ENCODE data around the gene KIAA1671.

KIAA1671 gene

GRCh38 chr22:24950272-24950902 is 2.1 kb upstream of the KIAA1671 start:
- FAIRE-seq: no peak

GRCh38 chr22:24952837-24953383 is 394 bp downstream of the KIAA1671 start:
- no peak for DNase-seq (ENCODE audit: extremely low spot score, insufficient read length, low read depth)

More at GRCh38 chr22:24950272-24950902, 2.1 kb upstream of the KIAA1671 start:
- DNase-seq (ENCODE audit: extremely low spot score, insufficient read length, low read depth): no peak

GRCh38 chr22:24953384-24954113 is 1.0 kb downstream of the KIAA1671 start:
- FAIRE-seq (no peak), DNase-seq (ENCODE audit: extremely low spot score, insufficient read length, low read depth) (no peak)

More at GRCh38 chr22:24952837-24953383, 394 bp downstream of the KIAA1671 start:
- FAIRE-seq: no peak

DNA sequence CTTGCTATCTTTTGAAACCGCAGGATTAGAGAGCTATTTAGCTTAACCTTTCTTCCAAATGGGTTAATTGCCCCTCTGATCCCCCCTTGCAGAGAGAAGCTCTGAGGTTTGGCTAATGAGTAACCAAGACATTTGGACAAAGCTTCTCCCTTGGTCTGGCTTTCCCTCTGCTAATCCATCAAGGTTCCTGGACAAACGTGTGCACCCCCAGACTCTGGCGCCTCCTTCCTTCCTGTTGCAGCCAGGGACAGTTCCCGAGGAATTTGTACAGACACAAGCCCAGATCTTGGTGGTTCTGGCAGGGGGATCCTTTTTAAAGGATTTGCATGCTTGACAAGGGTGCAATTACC is 1.6 kb downstream of the KIAA1671 start:
- DNase-seq (ENCODE audit: extremely low spot score, insufficient read length, low read depth) (no peak), FAIRE-seq (no peak)

- FAIRE-seq (no peak), DNase-seq (ENCODE audit: extremely low spot score, insufficient read length, low read depth) (no peak)
Measured at GRCh38 chr22:24954856-24955255, 2.3 kb downstream of the KIAA1671 start.

DNA sequence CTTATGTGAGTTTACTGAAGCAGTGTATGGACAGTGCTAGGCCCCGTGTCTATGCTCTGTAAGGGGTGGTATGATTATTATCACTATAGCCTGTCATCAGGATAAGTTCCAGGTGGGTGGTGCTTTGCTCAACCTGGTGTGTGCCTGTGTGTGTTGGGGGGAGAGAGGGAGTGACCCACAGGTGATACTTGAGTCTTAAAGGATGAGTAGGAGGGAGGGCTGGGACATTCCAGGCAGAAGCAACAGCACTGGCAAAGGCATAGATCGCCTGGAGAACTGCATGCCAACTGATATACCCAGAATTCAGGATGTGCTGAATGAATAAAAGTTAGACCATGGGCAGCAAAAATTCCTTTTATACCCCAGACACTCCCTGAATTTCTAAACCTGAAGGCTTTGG is 4.5 kb downstream of the KIAA1671 start:
- FAIRE-seq (no peak), DNase-seq (ENCODE audit: extremely low spot score, insufficient read length, low read depth) (no peak)

DNA sequence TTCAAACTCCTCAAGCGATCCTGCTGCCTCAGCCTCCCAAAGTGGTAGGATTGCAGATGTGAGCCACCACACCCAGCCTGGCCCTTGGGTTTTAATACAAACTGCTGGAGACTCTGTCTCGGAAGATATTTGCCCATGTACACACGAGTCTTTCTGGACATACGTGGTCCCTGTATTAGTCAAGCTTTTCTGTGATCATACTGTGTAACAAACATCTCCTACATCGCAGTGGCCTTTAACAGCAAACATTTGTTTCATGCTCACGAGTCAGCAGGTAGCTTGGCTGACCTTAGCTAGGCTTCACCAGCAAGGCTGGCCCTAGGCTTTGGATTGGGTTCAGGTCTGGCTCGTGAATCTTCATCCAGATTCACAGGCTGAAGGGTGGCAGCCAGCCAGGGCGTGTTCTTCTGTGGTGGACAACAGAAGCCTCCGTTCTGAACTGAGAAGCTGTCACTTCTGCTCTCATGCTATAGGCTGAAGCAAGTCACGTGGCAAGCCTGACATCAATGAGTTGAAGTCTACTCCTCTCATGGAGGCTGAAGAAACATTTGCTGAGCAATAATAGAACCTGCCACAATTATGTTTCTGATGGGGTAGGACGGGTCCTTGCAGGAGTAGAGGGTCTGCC is 8.8 kb downstream of the KIAA1671 start:
- FAIRE-seq (no peak), DNase-seq (ENCODE audit: extremely low spot score, insufficient read length, low read depth) (no peak)

DNA sequence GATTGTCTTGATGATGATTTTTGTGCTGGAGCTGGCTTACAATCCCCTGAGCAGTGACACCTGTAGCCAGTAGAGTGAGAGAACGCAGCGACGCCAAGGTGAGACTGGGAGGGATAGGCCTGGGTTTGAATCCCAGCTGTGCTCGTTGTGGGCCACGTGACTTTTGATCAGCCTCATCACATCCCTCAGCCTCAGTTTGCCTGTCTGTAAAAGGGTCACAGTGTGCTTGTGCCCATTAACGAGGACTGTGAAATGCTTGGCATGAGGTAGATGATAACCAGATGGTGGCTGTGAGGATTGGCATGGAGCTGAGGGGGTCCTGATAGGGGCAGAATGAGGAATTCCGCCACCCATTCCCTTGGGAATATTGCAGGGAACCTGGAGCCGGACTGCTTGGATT is 9.6 kb downstream of the KIAA1671 start:
- no peak for FAIRE-seq

GRCh38 chr22:24962835-24963234 is 10.3 kb downstream of the KIAA1671 start:
- no peak for DNase-seq (ENCODE audit: extremely low spot score, insufficient read length, low read depth)
- FAIRE-seq: no peak

More for the DNA sequence above, 9.6 kb downstream of the KIAA1671 start:
- no peak for DNase-seq (ENCODE audit: extremely low spot score, insufficient read length, low read depth)

DNA sequence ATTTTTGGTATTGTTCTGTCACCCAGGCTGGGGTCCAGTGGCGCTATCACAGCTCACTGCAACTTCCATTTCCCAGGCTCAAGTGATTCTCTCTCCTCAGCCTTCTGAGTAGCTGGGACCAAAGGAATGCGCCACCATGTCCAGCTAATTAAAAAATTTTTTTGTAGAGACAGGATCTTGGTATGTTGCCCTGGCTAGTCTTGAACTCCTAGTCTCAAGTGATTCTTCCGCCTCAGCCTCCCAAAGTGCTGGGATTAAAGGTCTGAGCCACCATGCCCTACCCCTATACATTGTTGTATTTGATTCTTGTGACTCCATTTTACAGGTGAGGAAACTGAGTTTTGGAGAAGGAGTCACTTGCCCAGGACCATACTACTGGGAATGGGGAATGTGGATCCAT is 11.9 kb downstream of the KIAA1671 start:
- no peak for FAIRE-seq
- DNase-seq (ENCODE audit: extremely low spot score, insufficient read length, low read depth): no peak

- no peak for DNase-seq (ENCODE audit: extremely low spot score, insufficient read length, low read depth)
- no peak for FAIRE-seq
Measured at GRCh38 chr22:24965822-24966626, 13.5 kb downstream of the KIAA1671 start.

GRCh38 chr22:24968066-24968561 is 15.6 kb downstream of the KIAA1671 start:
- DNase-seq (ENCODE audit: extremely low spot score, insufficient read length, low read depth) (no peak), FAIRE-seq (no peak)

- DNase-seq (ENCODE audit: extremely low spot score, insufficient read length, low read depth) (no peak), FAIRE-seq (no peak)
Measured at GRCh38 chr22:24969560-24970301, 17.2 kb downstream of the KIAA1671 start.

GRCh38 chr22:24972369-24972768 is 19.9 kb downstream of the KIAA1671 start:
- DNase-seq (ENCODE audit: extremely low spot score, insufficient read length, low read depth) (no peak), FAIRE-seq (no peak)

DNA sequence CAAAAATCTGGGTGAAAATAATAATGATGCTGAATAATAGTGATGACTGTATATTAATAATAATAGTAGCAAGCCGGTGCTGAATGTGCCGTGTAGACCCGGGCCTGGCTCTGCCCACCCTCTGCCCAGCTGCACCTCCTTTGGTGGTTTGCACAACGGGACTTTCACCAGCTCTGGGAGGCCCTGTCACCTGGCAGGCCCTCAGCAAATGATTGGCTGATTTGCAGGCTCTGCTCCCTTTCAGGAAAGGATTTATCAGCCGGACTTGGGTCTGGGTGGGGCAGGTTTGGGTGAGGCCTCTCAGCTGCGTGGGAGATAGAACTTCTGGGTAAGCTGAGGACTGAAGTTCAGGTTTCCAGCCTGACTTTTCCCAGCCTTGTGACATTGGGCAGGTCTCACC is 21.4 kb downstream of the KIAA1671 start:
- DNase-seq (ENCODE audit: extremely low spot score, insufficient read length, low read depth) (no peak), FAIRE-seq (no peak)

GRCh38 chr22:24975125-24975640 is 22.7 kb downstream of the KIAA1671 start:
- FAIRE-seq: no peak
- no peak for DNase-seq (ENCODE audit: extremely low spot score, insufficient read length, low read depth)

DNA sequence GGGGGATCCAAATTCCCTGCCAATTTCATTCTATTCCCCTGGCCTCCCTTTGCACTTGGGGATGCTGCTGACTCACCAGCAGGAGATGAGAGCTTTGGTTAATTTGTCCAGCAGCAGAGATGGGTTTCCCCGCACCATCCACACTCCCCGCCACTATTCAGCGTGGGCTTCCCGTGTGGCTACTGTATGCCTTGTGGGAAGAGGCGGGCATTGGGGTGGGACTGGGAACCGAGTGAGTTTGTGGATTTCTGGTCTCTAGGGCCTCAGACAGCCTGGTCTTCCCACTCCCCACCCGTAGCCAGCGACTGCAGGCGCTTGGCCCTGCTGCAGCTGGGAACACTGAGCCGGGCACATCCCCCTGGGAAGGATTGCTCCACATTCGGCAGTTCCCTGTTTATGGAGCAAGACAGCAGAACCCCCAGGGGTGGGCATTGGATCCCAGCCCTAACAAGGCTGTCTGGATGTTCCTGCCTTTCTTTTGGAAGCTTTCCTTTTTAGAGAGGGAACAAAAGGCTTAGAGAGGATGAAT is 23.4 kb downstream of the KIAA1671 start:
- DNase-seq (ENCODE audit: extremely low spot score, insufficient read length, low read depth) (no peak), FAIRE-seq (no peak)

DNA sequence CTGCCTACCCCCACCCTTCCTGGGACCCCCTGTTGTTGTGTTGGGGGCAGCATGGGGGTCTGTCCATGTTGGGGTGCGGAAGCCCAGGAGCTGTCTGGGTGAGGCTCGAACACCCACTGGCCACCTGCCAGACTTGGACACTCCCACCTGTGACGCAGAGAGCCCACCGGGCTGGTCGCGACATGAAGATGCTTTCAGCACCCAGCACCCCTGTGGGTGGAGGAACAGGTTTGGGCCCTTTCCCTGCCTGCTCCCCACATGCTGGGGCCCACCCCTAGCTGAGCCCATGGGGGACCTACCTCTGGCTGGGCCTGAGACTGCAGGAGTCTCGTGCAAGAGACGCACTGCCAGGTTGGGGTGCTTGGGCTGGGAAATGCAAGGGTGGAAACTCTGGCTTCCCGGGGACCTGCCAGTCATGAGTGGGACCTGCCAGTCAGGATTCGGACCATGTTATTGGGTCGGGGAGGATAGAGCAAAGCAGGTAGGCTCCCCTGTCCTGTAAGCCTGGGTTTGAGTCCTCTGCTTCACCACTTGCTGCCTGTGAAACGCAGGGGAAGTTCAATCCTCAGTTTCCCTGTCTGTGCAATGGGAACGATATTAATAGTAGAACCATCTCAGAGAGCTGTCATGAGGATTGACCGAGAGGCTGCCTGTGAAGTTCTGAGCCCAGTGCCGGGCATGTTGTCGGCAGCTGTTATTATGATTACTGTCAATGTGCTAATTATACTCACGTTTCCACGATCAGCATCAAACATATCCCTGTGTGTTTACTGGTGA is 24.1 kb downstream of the KIAA1671 start:
- FAIRE-seq (no peak), DNase-seq (ENCODE audit: extremely low spot score, insufficient read length, low read depth) (no peak)

Measured in GM18507 (cell line).